HG02938 (cell line): ENCODE data around the gene COPS3.
"Not testable (repeated sequence)": the region's sequence is repeated elsewhere in the genome, so short reads cannot be mapped to it uniquely, and the experiment has no call there.

Source experiments
- ATAC-seq: cut with Tn5 transposase; IDR thresholded peaks from one replicate; pipeline ENCODE4 v1.9.1; 2021; ENCODE audit warnings: mild to moderate bottlenecking, moderate library complexity; ENCODE audit not compliant: unreplicated experiment

Gene COPS3

GRCh38 chr17:17303010-17303846, 22.2 kb upstream of the COPS3 start, which contains the start of gene NT5M:
Gene NT5M, plus strand, starts transcription at chr17:17303373. Its CDS starts 178 bp downstream, at chr17:17303551.
- ATAC-seq, result peak; percentile 38

GRCh38 chr17:17301659-17302058, 20.6 kb upstream of the COPS3 start:
- not testable (repeated sequence) for ATAC-seq

- no peak for ATAC-seq
These were observed 19.9 kb upstream of the COPS3 start for GRCh38 chr17:17300624-17301568.

GRCh38 chr17:17298108-17298507, 17.1 kb upstream of the COPS3 start:
- no peak for ATAC-seq

- ATAC-seq, result no peak
These were observed 16.2 kb upstream of the COPS3 start for GRCh38 chr17:17297217-17297616.

- no peak for ATAC-seq
These were observed 14.1 kb upstream of the COPS3 start for GRCh38 chr17:17295141-17295540.

GRCh38 chr17:17289701-17290100, 8.7 kb upstream of the COPS3 start:
- no peak for ATAC-seq

GRCh38 chr17:17289086-17289485, 8.0 kb upstream of the COPS3 start:
- ATAC-seq, result no peak

- no peak for ATAC-seq
These were observed 4.9 kb upstream of the COPS3 start for GRCh38 chr17:17285951-17286350.

- no peak for ATAC-seq
These were observed 1.7 kb downstream of the COPS3 start for GRCh38 chr17:17279316-17279715.

- ATAC-seq, result not testable (repeated sequence)
These were observed 3.6 kb downstream of the COPS3 start for GRCh38 chr17:17277431-17277830.

- no peak for ATAC-seq
These were observed 5.1 kb downstream of the COPS3 start for GRCh38 chr17:17275971-17276370.

- ATAC-seq, result no peak
These were observed 10.9 kb downstream of the COPS3 start for GRCh38 chr17:17269926-17270773.

- ATAC-seq, result no peak
These were observed 16.6 kb downstream of the COPS3 start for GRCh38 chr17:17264430-17264829.

- ATAC-seq, result no peak
These were observed 22.0 kb downstream of the COPS3 start for GRCh38 chr17:17258998-17259397.

- no peak for ATAC-seq
These were observed 23.0 kb downstream of the COPS3 start for GRCh38 chr17:17258011-17258410.

GRCh38 chr17:17256316-17256715, 24.7 kb downstream of the COPS3 start:
- ATAC-seq, result no peak

- not testable (repeated sequence) for ATAC-seq
These were observed 25.4 kb downstream of the COPS3 start for GRCh38 chr17:17255689-17256088.

- no peak for ATAC-seq
These were observed 27.0 kb downstream of the COPS3 start for GRCh38 chr17:17254036-17254435.

- no peak for ATAC-seq
These were observed 27.6 kb downstream of the COPS3 start for GRCh38 chr17:17253406-17253805.
